Measurements from ENCODE around the gene PCDH7. TPM values are rescaled to one million over a fixed set of nuclear protein-coding genes. Genes with fewer than 3 reads are reported as not detected.

PCDH7 gene
- total and polyA plus RNA-seq, 2 of the 4 experiments (the other 2 are of a cell fraction), result 26.5 to 44.1 TPM

DNA sequence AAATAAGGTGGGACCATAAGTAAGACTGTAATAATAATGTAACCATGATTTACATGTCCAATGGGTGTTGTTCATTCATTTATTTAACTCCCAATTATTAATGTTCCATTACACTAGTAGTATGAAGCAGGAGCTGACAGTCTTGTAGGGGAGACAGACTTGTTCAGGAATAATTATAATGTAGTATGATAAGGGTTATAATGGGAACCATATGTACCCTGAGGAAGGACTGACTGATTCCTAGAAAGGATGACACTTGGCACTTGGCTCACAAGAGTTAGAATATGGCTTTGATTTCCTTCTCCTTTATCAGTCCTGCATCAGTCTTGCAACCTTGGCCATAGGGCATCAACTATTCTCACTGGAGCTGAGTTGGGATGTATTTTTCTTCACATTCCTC lies 24.2 kb downstream of the PCDH7 start:
- no peak overlapping the region for H3K4me2 ChIP-seq (ENCODE audit: low read depth, low read length)
- H2BK5ac ChIP-seq (ENCODE audit: low read depth, low read length, poor library complexity, severe bottlenecking), result no peak overlapping the region
- H3K27me3 ChIP-seq (ENCODE audit: control insufficient read depth, insufficient read depth, low read length), result no peaks in the 10 kb centered on the region
- H2BK15ac ChIP-seq (ENCODE audit: low read depth, low read length), result 0 out of 3 replicates have a peak overlapping the region, but pooled peaks have one; percentile 74
- 0 out of 2 replicates have a peak overlapping the region, but pooled peaks have one; percentile 35 for H2BK20ac ChIP-seq (ENCODE audit: low read depth, low read length)
- intact Hi-C loops (cut with micrococcal nuclease) (no loop called here), in situ Hi-C loops (cut with MboI; ENCODE audit: low sequenced_read_pairs) (no loop called here), dilution Hi-C loops (cut with HindIII; ENCODE audit: low sequenced_read_pairs, unreplicated experiment) (no loop called here)
- peaks cover 2% of the 10 kb centered on the region; the same call in 1 of the 2 replicates for H3K4me1 ChIP-seq (ENCODE audit: control insufficient read depth, insufficient read depth, low read length)
- no peak overlapping the region for H3K4me3 ChIP-seq (ENCODE audit: insufficient read depth, low read depth, low read length)
- no peak for DNase-seq
- ChIA-PET CTCF (interaction anchor here (0.9 kb wide), 1 partner anchor 15 kb away, joined by 3 read pairs; no protein-coding TSS in a partner anchor), POLR2A (ENCODE audit: unreplicated experiment) (no interaction called here)
- no peaks in the 10 kb centered on the region for H3K36me3 ChIP-seq (ENCODE audit: control insufficient read depth, insufficient read depth, low read length)
- H4K91ac ChIP-seq (ENCODE audit: insufficient read depth, low read depth, low read length), result no peak overlapping the region; the same call in 1 of the 2 replicates
- H3K27ac ChIP-seq (ENCODE audit: insufficient read depth, low read length), result no peak overlapping the region
- no peak overlapping the region for H2AK5ac ChIP-seq (ENCODE audit: low read depth, low read length)
- no peak overlapping the region for H3K56ac ChIP-seq (ENCODE audit: extremely low read depth, insufficient read depth, low read length)
- no peak overlapping the region for H2BK120ac ChIP-seq (ENCODE audit: low read depth, low read length)
- peak overlapping the region; percentile 52 for H3K23ac ChIP-seq (ENCODE audit: low read depth, low read length)
- peak overlapping the region in 1 of 2 experiments; percentile 6; a peak in 1 of 4 replicates for H4K8ac ChIP-seq (ENCODE audit: low read depth in 2 of 2, low read length in 2 of 2)
- H3K79me1 ChIP-seq (ENCODE audit: low read depth in 1 of 2, low read length in 2 of 2), result no peaks in the 10 kb centered on the region; a peak in 1 of 4 replicates
- H3K14ac ChIP-seq (replicated peaks; ENCODE audit: low read depth, low read length), result peak overlapping the region; percentile 55; the same call in 1 of the 2 replicates
- H2AFZ ChIP-seq (replicated peaks; ENCODE audit: low read length, poor library complexity), result no peak overlapping the region
- H4K20me1 ChIP-seq (ENCODE audit: insufficient read depth, low read length), result no peaks in the 10 kb centered on the region
- no peak overlapping the region for H3K18ac ChIP-seq (ENCODE audit: low read depth, low read length)
- no peak overlapping the region for H2AK9ac ChIP-seq (replicated peaks; ENCODE audit: low read depth, low read length, poor library complexity)
- BruUV-seq (replicated peaks), result no TSS peak
- ATAC-seq (ENCODE audit: low read depth), result peak; percentile 21; the same call in 1 of the 2 replicates
- H4K5ac ChIP-seq (ENCODE audit: low read depth, low read length), result no peak overlapping the region
- no peaks in the 10 kb centered on the region for H3K9me3 ChIP-seq (ENCODE audit: control insufficient read depth, insufficient read depth, low read length)
- no peak for TF ChIP-seq MXI1 (IDR thresholded peaks at IDR 0.05; ENCODE audit: borderline replicate concordance, low read depth, low read length)
- TF ChIP-seq, protein P1, sequence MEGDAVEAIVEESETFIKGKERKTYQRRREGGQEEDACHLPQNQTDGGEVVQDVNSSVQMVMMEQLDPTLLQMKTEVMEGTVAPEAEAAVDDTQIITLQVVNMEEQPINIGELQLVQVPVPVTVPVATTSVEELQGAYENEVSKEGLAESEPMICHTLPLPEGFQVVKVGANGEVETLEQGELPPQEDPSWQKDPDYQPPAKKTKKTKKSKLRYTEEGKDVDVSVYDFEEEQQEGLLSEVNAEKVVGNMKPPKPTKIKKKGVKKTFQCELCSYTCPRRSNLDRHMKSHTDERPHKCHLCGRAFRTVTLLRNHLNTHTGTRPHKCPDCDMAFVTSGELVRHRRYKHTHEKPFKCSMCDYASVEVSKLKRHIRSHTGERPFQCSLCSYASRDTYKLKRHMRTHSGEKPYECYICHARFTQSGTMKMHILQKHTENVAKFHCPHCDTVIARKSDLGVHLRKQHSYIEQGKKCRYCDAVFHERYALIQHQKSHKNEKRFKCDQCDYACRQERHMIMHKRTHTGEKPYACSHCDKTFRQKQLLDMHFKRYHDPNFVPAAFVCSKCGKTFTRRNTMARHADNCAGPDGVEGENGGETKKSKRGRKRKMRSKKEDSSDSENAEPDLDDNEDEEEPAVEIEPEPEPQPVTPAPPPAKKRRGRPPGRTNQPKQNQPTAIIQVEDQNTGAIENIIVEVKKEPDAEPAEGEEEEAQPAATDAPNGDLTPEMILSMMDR (conservative IDR thresholded peaks at IDR 0.05; ENCODE audit: low read depth, low read length), result no peak
- TF ChIP-seq CHD1 (IDR thresholded peaks at IDR 0.05; ENCODE audit: low read depth, low read length), result no peak
- TF ChIP-seq, protein P2, sequence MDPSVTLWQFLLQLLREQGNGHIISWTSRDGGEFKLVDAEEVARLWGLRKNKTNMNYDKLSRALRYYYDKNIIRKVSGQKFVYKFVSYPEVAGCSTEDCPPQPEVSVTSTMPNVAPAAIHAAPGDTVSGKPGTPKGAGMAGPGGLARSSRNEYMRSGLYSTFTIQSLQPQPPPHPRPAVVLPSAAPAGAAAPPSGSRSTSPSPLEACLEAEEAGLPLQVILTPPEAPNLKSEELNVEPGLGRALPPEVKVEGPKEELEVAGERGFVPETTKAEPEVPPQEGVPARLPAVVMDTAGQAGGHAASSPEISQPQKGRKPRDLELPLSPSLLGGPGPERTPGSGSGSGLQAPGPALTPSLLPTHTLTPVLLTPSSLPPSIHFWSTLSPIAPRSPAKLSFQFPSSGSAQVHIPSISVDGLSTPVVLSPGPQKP (IDR thresholded peaks at IDR 0.05; ENCODE audit: borderline replicate concordance, low read depth, low read length), result no peak
- no peak for TF ChIP-seq BHLHE40 (IDR thresholded peaks at IDR 0.05; ENCODE audit: low read depth, low read length)
- no peak for TF ChIP-seq MAFK (IDR thresholded peaks at IDR 0.05; ENCODE audit: low read depth, low read length)
- no peak for TF ChIP-seq RFX5 (IDR thresholded peaks at IDR 0.05; ENCODE audit: low read depth, low read length)
- TF ChIP-seq NFE2L2 (IDR thresholded peaks at IDR 0.05; ENCODE audit: low read depth, low read length), result no peak
- TF ChIP-seq RAD21 (IDR thresholded peaks at IDR 0.05; ENCODE audit: low read length), result no peak
- no peak for TF ChIP-seq POLR2A (IDR thresholded peaks at IDR 0.05; ENCODE audit: low read depth, low read length)
- TF ChIP-seq SMC3 (IDR thresholded peaks at IDR 0.05; ENCODE audit: low read depth, low read length), result no peak
- no peak for TF ChIP-seq RCOR1 (IDR thresholded peaks at IDR 0.05; ENCODE audit: insufficient replicate concordance, low read length)
- TF ChIP-seq FOS (IDR thresholded peaks at IDR 0.05; ENCODE audit: low read depth, low read length), result no peak
- TF ChIP-seq, protein P3, sequence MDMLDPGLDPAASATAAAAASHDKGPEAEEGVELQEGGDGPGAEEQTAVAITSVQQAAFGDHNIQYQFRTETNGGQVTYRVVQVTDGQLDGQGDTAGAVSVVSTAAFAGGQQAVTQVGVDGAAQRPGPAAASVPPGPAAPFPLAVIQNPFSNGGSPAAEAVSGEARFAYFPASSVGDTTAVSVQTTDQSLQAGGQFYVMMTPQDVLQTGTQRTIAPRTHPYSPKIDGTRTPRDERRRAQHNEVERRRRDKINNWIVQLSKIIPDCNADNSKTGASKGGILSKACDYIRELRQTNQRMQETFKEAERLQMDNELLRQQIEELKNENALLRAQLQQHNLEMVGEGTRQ (IDR thresholded peaks at IDR 0.05; ENCODE audit: low read depth, low read length), result no peak
- TF ChIP-seq MAZ (IDR thresholded peaks at IDR 0.05; ENCODE audit: borderline replicate concordance, low read depth, low read length), result no peak
- no peak for TF ChIP-seq CEBPB (IDR thresholded peaks at IDR 0.05; ENCODE audit: low read depth, low read length)
- H3K4ac ChIP-seq (ENCODE audit: low read depth, low read length), result peak overlapping the region; percentile 30; the same call in 1 of the 2 replicates
- H3K9ac ChIP-seq (ENCODE audit: low read depth, low read length), result no peak overlapping the region
- H3K9me1 ChIP-seq (ENCODE audit: insufficient read depth, low read length), result no peaks in the 10 kb centered on the region; the same call in 1 of the 2 replicates

Data from IMR-90 (cell line).